ENCODE data around the gene TRMT1L.

- TF ChIP-seq POLR2A (IDR thresholded peaks at IDR 0.05; ENCODE audit: low read length) (no peak), GATA1 (IDR thresholded peaks at IDR 0.05; ENCODE audit: low read depth, low read length) (no peak)
Observed at GRCh38 chr1:185077374-185077773, 79.4 kb downstream of the TRMT1L start.

Measured in erythroblast (primary cell).